Measurements from ENCODE around the gene UACA.
"Not testable (repeated sequence)": the region's sequence is repeated elsewhere in the genome, so short reads cannot be mapped to it uniquely, and the experiment has no call there.

The UACA gene, protein sequence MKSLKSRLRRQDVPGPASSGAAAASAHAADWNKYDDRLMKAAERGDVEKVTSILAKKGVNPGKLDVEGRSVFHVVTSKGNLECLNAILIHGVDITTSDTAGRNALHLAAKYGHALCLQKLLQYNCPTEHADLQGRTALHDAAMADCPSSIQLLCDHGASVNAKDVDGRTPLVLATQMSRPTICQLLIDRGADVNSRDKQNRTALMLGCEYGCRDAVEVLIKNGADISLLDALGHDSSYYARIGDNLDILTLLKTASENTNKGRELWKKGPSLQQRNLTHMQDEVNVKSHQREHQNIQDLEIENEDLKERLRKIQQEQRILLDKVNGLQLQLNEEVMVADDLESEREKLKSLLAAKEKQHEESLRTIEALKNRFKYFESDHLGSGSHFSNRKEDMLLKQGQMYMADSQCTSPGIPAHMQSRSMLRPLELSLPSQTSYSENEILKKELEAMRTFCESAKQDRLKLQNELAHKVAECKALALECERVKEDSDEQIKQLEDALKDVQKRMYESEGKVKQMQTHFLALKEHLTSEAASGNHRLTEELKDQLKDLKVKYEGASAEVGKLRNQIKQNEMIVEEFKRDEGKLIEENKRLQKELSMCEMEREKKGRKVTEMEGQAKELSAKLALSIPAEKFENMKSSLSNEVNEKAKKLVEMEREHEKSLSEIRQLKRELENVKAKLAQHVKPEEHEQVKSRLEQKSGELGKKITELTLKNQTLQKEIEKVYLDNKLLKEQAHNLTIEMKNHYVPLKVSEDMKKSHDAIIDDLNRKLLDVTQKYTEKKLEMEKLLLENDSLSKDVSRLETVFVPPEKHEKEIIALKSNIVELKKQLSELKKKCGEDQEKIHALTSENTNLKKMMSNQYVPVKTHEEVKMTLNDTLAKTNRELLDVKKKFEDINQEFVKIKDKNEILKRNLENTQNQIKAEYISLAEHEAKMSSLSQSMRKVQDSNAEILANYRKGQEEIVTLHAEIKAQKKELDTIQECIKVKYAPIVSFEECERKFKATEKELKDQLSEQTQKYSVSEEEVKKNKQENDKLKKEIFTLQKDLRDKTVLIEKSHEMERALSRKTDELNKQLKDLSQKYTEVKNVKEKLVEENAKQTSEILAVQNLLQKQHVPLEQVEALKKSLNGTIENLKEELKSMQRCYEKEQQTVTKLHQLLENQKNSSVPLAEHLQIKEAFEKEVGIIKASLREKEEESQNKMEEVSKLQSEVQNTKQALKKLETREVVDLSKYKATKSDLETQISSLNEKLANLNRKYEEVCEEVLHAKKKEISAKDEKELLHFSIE (N-terminal part only)

DNA sequence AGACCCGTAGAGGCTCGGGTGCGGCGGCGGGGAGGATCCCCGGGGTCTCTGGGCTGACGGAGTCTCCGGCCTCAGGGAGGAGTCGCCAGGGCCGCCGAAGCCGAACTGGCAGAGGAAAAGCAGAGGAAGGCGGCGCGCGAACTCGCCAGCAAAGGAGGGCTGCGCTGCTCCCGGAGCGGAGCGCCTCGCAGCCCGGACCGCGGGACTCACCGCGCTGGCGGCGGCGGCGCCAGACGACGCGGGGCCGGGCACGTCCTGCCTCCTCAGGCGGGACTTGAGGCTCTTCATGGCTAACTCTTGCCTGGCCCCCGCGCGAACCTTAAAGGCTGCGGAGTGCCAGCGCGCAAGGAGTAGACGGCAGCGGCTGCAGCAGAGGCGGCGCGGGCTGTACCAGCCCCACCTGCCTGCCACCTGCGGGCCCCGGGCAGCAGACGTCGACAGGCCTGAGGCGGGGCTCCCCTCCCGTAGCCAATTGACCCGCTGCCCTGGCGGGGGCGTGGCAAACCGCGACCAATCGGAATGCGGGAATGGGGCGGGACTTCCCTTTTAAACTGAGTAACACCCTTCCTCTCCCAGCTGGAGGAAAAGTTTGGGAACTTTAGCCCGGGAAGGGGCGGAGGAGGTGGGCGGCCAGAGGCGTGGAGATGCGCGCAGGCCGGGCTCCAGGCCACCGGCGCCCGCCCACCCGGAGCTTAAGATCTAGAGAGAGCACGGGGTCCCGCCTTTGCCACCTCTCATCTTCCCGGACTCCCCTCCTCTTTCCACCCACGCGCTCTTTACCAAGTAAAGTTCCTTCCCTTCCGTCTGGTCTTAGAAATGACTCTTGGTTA is at the start of gene UACA:
TSS of gene UACA (minus strand) at position 439 of the 830 bp plus-strand sequence. CDS start at position 288, 151 bp downstream.
- peak; percentile 62 for DNase-seq

DNA sequence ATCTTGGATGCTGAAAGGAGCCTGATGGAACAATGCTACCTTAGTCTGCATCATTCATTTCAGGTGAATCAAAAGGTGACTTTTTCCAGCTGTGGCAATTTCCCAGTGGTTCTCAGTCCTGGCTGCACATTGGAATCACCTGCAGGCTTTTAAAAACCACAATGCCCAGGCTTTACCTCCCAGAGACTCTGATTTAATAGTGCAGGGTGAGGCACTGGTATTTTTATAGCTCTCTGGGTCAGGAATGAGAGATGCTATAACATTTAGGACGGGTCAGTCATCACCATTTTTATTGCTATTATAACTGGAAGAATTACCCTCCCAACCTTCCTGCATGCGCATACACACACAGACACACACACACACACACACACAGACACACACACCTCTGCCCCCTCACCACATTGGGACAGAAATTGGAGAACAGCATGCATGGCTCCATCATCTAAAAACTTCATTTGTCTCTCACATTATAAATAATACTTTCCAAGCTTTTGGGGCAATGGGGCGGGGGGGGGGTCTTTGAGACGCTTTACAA is 49.5 kb upstream of the UACA start:
- no peak for DNase-seq

DNA sequence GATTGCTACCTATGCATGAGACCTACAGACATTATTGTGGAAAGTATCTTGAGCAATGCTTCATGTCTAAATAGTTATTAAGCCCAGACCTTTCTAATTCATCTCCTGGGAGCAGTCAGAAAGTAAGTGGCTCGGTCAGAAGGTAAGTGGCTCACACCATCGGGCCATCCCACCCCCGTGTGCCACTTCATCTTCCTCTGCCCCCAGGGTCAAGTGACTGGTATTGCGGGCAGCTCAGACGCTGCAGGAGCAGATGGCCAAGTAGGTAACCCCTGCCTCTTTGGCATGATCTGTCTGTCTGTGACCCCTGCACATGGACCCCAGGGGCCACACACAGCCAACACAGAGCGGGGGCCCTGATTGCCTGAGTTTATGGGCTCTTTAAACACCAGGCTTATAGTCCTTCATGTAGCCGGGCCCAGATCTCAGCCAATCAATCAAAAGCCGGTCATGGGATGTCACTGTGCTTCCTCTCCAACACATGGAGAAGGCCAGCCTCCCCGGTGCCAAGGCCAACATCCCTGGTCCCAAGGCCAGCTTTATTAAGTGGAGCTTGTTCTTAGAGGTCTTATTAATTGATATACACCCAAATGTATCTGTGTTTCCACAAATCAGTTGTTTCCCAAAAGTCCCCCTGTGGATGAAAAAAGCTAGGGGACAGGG is 47.7 kb upstream of the UACA start:
- no peak for DNase-seq

DNA sequence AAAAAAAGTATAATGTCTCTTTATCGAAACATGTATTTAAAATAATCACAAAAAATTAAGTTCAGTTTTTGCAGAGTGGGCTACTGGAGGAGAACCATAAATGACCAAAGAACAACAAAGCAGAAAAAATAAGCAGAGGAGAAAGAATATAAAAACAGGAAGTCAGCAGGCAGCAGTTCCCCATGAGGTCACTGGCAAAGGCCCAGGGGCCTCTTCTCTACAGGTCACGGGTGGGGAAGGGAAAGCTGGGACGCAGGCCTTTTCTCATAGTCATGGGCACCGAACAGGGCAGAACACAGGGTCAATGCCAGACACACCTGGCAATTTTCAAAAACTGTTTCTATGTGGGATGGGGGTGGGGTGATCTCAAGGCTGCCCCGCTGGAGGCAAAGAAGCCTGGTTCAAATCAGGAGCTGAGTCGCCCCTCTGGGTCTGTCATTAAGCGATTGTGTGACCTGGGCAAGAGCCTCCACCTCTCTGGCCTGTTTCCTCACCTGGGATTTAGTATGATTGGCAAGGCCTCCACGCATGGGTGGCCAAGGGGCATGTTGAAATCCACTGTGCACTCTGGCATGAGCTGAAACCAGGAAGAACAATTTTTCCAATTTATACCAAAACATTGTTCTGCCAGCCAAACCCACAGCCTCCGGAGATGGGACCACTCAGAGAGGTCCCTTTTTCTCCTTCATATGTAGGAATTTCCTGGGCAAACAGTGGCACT is 43.8 kb upstream of the UACA start:
- DNase-seq: no peak

DNA sequence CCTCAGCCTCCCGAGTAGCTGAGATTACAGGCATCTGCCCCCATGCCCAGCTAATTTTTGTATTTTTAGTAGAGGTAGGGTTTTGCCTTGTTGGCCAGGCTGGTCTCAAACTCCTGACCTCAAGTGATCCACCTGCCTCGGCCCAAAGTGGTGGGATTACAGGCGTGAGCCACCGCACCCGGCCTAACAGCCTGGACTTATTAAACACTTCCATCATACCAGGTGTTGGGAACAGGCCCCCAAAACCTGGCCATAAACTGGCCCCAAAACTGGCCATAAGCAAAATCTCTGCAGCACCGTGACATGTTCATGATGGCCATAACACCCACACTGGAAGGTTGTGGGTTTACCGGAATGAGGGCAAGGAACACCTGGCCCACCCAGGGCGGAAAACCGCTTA is 41.0 kb upstream of the UACA start:
- not testable (repeated sequence) for DNase-seq

DNA sequence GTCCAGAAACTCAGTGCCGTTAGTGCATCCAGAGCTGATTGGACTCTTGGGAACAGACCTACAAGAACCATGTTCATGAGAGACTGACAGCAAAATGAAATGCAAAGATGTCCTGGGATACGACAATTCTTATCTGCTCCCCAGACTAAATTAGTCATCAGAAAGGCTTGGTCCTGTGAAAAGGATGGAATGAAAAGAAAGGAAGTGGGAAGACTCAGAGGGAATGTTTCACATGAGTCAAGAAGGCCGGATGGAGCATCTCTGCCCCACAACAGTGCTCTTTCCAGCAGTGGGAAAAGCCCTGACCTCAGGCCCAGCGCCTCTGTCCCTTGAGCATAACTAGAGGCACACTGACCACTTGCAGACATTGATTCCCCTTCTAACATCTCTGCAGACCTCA is 39.3 kb upstream of the UACA start:
- DNase-seq: no peak

DNA sequence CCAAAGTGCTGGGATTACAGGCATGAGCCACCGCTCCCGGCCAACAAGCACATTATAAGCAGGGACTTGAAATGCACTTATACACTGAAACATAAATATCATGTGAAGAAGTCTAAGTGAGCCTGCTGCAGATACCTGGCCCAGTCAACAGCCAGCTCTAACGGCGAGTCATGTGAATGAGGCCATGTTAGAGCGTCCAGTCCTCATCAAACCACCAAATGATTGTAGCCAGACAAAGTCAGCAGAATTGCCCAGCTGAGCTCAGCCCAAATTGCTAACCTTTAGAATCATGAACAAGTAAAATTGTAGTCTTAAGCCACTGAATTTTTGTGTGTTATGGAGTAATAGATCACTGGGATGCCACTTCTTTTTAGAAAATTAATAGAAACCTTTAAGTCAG is 37.8 kb upstream of the UACA start:
- no peak for DNase-seq

DNA sequence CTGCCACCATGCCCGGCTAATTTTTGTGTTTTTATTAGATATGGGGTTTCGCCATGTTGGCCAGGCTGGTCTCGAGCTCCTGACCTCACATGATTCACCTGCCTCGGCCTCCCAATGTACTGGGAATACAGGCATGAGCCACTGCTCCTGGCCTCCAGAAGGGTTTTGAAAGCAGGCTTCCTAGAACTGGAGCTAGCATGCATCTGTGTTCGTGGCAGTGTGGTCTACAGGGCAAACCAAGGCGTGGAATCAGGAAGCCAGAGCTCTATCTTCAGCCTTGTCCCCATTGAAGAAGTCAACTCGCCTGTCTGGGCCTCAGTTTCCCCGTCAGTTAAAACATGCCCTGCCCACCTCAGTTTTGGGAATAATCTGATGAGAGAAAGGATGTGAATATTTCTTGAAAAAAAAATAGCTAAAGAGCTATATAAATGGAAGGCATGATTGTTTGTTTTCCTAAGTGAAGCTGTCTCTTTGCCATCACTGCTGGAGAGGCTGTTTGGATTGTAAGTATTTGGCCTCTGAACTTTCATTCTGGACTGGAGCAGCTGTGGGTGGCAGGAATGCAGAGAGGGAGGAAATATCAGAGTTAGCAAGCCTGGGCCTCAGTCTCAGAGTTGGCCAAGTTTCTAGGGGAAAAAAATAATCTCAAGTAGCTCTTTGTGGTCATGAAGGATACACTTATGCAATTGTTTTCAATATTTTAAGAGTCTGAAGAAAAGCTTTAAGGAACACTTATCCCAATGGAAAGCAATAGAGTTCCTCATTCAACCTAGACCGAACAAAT is 36.5 kb upstream of the UACA start:
- DNase-seq: no peak

DNA sequence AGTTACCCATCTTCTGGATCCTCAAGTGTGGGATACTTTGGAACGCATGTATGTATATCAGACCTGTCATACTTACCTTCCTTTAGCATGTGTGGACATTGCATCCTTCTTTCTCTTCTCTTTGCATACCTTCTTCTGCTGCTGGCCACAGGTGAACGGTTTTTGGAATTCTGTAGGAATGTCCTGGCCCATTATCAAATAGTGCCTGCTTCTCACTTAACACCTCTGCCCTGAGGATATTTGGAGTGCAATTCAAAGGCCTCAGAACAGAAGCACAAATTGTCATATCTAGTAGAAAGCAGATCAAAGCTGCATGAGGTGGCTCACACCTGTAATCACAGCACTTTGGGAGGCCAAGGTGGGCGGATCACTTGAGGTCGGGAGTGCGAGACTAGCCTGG is 34.1 kb upstream of the UACA start:
- DNase-seq: no peak

DNA sequence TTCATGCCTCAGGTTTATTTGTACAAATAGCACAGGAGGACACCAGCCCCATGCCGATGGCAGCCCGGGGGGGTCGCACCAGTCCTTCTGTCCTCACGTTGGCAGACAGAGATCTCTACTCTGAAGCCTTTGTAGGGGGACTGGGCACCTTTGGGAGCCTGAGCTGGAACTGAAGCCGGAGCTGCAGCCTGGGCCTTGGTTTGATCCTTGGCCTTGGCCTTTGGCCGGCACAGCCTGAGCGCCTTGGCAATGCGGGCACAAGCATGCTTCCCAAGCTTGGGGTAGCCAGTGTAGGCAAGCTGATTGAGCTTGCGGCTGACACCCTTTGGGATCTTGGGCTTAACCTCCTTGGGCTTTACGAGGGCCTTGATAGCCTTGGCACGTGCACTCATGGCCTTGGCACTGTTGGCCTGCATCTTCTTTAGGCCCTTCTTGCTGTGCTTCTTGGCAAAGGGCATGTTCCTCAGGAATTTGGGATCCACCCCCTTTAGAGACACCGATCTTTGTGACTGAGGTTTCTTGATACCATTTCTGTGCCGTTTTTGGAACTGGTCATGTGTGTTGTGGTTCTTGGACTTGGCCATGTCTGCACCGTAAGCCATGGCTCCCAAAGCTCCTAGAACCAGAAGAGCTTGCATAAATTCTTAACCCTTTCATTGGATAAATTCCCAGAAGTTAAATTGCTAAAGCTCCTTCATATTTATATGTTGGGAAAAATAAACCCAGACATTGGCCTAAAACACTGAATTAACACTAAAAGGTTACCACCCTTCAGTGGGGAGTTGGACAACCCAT is 33.4 kb upstream of the UACA start:
- no peak for DNase-seq

DNA sequence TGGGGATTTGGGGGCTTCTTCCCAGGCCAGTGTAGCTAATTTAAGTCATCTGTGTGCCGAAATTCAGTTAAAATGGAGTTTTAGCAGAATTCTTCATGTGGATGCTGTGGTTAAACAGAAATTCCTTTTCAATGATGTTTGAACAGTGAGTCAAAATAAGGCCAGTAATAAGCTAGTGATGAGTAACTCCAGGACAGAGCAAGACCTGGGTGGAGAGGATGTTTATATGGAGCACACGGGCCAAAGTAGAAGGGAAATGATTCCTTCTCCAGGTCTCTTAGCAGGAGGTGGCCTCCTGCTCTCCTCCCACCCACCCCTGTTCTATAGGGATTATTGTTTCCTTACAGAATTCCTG is 31.9 kb upstream of the UACA start:
- no peak for DNase-seq

DNA sequence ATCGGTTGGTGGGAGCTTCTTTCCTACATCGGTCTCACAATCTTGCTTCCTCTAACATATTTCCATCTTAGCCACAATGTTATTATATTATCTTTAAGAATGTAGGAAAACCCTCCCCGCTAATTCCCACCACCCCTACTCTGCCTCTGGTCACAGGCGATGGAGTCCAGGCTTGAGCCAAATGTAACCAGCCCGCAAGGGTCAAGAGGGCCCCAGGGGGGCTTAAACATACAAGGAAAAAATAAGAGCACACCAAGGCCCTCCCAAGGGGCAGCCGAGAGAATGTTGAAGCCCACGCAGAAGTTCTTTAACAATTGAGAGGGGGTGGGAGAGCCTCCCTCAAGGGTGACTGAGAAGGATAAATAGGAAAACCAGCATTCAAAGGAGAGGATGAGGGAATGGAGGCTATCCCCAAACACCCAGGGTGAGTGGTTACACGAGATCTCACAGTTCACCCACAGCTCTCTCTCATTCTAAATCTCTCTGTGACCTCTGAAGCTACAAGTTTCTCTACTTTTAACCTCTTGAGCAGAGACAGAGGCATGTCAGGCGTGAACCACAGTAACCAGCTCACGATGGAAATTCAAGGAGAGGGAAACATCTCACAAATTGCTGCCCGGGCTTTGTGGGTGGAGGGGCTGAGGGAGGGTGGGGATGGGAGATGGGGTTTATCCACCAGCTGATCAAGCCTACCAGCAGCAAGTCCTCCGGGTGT is 31.4 kb upstream of the UACA start:
- DNase-seq: no peak

DNA sequence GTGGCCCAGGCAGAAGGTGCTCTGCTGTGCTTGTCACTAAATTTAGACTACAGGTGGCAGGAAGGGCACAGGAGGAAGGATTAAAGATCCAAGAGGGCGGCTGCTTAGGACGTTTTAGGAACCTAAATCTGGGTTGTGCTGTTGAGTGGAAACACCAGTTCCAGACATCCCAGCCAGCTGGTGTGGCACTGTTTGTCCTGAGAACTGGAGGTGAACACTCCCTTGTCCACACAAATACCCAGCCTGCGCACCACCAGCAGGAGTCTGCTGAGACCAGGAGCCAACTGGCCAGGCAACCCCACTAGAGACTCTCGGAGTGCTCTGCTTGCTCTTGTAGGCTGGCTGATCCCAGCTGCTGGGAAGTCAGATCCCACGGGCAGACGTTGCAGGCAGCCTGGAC is 30.3 kb upstream of the UACA start:
- DNase-seq: no peak

DNA sequence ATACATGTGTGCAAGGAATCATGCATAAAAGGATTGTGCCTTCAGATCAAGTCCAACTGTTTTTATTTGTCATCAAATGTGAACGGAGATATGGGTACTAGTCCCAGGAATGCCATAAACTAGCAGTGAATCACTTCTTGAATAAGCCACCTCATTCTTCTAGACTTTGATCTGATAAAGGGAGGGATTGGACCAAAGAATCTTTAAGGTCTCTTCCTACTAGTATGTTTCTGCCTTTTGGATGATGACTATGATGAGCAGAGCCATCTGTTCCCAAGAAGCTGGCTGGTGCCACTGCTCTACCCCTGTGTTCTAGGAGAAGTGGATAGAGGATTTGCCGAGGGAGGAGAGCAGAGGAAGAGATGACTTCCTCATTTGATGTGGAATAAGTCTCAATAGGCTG is 28.8 kb upstream of the UACA start:
- DNase-seq: no peak

DNA sequence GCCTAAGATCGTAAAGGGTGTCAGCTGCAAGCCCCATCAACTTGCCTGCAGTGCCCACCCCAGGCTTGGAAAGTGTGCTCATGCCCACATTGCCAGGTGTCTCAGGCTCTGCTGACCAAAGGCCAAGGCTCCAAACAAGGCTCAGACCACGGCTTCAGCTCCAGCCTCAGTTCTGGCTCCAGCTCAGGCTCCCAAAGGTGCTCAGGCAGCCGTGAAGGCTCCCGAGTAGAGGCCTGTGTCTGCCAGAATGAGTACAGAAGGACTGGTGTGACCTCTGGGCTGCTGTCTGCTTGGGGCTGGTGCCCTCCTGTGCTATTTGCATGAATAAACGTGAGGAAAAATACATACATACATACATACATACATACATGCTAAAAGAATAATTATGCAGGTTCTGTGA is 27.9 kb upstream of the UACA start:
- no peak for DNase-seq

DNA sequence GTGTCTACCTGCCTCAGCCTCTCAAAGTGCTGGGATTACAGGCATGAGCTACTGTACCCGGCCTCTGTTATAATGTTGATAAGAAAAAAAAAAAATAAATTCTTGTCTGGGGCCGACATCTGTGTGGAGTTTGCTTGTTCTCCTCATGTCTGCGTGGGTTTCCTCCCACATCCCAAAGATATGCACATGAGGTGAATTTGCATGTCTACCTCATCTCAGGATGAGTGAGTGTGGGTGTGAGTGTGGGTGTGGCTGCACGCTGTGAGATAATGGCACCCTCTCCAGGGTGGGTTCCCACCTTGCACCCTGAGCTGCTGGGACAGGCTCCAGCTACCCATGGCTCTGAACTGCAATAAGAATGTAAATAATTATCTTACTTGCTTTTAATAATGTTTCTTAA is 25.9 kb upstream of the UACA start:
- DNase-seq: no peak

DNA sequence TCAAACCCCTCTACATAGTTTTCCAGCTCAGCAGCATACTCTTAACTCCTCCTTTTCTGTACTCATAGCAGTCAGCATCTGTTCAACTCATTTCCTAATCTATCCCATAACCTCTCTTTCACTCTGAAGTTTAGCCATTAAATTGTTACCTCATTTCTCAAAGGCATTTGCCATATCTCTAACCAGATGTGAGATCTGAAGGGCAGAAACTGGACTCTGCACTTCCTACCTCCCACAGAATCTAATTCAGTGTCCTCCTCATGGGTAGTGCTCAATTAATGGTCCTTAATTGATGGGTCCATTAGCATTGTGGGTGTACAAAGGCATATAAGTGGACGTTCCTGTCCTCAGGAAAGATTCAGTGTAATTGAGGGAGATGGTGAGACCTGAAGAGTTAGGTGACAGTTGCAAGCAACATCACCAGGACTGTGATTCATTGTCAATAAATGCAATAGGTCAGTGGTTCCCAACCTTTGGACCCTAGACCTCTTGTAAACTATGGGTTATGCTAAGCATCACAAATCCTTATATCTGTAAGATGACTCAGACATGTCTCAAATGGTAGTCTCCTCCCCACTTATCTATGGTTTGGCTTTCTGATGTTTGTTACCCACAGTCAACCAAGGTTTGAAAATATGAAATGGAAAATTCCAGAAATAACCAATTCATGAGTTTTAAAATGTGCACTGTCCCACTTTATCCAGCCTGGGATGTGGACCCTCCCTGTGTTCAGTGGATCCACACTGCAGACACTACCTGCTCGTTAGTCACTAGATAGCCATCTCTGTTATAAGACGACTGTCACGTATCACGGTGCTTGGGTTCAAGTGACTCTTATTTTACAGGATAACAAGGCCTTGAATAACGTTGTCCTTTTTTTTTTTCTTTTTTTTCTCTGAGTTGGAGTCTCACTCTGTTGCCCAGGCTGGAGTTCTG is 25.0 kb upstream of the UACA start:
- no peak for DNase-seq

Measured in activated CD8-positive, alpha-beta memory T cell treated with anti-CD3 and anti-CD28 coated beads, Interleukin-2, amount 50 U/mL, for 4 hours (primary cell).